ENCODE data around the gene MRPS21.

The MRPS21 gene

DNA sequence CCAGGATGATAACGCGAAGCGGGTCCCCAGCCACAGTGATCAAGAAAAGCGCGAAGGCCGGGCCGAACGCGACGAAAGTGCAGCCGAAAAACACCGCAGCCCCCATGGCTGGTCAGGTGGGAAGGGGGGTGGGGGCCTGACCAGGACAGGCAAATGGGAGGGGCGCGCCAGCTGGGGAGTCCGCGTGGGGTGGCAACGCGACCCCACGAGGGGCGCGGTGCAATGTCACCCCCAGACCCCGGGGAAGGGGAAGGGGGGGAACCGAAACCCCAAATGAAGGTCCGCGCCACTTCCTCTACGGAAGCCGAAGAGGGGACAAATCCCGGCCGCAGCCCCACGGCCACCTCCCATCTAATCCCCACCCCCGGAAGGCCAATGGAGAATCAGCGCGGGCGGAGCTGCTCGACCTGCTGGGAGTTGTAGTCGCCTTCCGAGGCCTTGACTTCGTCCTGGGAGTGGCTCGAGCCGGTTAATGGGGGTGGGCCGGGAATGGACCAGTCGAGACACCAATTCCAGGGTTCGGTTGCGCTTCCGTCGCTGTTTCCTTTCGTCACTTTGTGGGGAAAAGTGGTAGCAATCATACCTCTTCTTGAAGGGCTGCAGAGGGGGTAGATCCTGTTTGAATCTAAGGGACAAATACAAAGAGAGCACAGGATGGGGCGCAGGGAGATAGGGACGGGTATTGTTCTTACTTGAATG lies 24.8 kb upstream of the MRPS21 start, which contains the start of gene APH1A:
Gene APH1A, minus strand, starts transcription at position 312 of the 699 bp plus-strand sequence. Its CDS starts 206 bp downstream, at position 106.
- H3K27ac ChIP-seq = peak within 1 kb of the TSS; percentile 87
- TF ChIP-seq, protein P1, sequence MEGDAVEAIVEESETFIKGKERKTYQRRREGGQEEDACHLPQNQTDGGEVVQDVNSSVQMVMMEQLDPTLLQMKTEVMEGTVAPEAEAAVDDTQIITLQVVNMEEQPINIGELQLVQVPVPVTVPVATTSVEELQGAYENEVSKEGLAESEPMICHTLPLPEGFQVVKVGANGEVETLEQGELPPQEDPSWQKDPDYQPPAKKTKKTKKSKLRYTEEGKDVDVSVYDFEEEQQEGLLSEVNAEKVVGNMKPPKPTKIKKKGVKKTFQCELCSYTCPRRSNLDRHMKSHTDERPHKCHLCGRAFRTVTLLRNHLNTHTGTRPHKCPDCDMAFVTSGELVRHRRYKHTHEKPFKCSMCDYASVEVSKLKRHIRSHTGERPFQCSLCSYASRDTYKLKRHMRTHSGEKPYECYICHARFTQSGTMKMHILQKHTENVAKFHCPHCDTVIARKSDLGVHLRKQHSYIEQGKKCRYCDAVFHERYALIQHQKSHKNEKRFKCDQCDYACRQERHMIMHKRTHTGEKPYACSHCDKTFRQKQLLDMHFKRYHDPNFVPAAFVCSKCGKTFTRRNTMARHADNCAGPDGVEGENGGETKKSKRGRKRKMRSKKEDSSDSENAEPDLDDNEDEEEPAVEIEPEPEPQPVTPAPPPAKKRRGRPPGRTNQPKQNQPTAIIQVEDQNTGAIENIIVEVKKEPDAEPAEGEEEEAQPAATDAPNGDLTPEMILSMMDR (conservative IDR thresholded peaks at IDR 0.05) = no peak

DNA sequence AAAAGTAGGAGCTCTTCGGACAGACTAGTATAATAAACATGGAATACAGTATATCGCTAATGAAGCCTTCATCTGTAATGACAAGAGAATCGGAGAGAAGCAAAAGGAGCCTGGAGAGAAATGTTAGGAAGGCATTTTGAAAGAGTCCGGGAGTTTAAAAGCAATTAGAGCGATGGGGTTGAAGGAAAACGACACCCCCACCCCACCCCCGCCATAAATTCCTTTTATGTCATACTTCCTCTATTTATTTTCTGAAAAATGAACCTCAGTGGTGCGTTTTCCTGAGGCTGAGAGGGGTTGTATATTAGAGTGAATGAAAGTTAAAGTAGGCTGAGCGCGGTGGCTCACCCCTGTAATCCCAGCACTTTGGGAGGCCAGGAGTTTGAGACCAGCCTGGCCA lies 24.2 kb upstream of the MRPS21 start:
- TF ChIP-seq, protein P1 (conservative IDR thresholded peaks at IDR 0.05) = no peak
- H3K27ac ChIP-seq = peak overlapping the region; percentile 87

DNA sequence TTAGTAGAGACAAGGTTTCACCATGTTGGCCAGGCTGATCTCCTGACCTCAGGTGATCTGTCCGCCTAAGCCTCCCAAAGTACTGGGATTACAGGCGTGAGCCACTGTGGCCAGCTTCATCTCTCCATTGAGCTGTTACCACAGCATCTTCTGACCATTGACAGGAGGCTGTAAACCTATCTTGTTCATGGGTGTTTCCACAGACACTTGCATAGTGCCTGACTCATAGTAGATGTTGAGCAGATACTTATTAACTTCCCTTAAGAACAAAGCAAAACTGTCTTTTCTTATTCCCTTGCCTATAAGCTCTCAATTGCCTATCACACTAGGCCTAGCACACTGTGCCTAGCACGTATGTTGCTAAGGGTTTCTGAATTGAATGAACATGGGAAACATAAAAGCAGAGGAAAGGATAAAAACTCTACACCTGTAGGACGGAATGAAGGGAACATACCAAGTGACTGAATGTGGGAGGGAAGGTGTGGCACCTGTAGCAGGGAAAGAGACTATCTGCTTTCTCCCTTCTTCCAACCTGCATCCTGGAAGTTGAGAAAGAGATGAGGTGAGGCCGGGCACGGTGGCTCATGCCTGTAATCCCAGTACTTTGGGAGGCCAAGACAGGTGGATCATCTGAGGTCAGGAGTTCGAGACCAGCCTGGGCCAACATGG lies 22.2 kb upstream of the MRPS21 start:
- no peak overlapping the region for H3K27ac ChIP-seq
- TF ChIP-seq, protein P1 (conservative IDR thresholded peaks at IDR 0.05) = no peak

DNA sequence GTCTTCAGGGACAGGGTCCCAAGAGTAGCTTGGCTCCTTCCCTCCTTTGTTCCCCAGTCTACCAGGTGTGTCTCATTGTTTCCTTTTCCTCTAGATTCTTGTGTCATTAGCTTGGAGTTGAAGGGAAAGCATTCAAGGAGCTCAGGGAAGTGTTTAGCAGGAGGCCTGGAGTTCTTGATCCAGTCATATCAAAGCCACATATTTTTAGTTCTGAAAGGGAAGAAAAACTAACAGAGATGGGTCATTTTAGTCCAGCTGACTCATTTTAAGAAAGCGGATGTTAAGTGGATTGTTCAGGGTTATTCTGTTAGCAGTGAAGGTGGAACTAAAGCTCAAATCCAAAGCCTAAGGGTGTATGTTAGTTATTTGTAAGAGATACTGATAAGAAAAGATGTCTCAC lies 20.4 kb upstream of the MRPS21 start:
- TF ChIP-seq, protein P1 (conservative IDR thresholded peaks at IDR 0.05) = no peak
- no peak overlapping the region for H3K27ac ChIP-seq

DNA sequence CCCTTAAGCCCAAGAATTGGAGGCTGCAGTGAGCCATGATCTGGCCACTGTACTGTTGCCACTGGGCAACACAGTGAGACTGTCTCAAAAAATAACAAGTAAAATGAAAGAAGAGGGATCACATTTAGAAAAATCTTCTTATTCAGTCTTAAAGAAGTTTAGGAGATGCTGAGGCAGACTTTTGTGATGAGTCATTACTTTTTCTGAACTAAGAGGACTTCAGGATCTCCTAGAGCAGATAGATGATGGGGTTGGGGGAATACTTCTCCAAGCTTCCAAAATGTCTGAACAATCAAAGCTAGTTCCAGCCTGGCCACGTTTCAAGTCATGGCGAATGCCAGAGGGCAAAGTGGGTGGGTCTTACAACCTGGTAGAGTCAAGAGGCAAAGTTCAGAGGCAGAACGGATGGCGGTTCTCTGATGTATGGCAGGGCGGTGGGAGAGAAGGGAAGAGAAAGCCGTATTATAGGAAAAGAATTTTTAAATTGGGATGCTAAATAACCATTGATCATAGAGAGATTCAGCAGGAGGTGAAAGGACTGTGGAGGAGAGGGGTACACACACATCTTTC lies 13.4 kb upstream of the MRPS21 start:
- no peak overlapping the region for H3K27ac ChIP-seq
- TF ChIP-seq, protein P1 (conservative IDR thresholded peaks at IDR 0.05) = no peak

DNA sequence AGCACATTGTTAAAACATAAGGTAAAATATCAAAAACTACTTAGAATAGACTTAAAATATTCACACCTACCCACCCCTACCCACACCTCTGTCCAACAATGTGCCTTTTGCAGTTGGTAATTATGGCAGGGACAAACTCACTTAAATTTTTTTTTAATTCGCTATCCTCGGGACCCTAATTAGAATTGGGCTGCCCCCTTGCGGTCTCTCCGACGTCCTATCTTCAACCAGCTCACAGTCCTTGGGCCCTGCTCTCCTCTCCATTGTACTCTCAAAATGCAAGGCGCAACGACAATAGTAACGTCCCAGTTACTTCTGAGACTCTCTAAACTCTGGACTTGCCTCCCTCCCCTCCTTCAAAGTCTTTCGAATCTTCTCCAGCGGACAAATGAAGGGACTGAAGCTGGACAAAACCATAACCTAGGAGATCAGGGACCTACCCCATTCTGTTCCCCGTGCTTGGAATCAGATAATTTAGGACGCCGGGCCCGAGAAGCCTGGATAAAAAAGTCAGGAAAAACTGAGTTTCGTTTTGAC lies 12.4 kb upstream of the MRPS21 start:
- H3K27ac ChIP-seq = peak overlapping the region; percentile 77
- TF ChIP-seq, protein P1 (conservative IDR thresholded peaks at IDR 0.05) = peak; percentile 89
